Upper lobe of left lung (tissue), 6 donors: ENCODE data around the gene CDC37L1. TPM values are rescaled to one million over a fixed set of nuclear protein-coding genes. Genes with fewer than 3 reads are reported as not detected.

ENCODE experiments used
- ATAC-seq, 2 donors: fragments of 200-7000 bp; cut with Tn5 transposase; one replicate each; pipeline ENCODE4 v1.9.1; 2022; ENCODE audit warnings: mild to moderate bottlenecking in 2 of 2, moderate library complexity in 2 of 2; ENCODE audit not compliant: low FRiP score in 2 of 2
- DNase-seq, 2 donors: peaks; one replicate each; pipeline ENCODE4 v3.0.0-alpha.2; 2019 to 2020
- H3K27ac ChIP-seq, 4 donors: fragments of 200-600 bp; sonication (generic); one replicate each; pipeline ENCODE4 v1.5.1; 2016 to 2019
- H3K27me3 ChIP-seq, 4 donors: fragments of 200-600 bp; sonication (generic); one replicate each; pipeline ENCODE4 v1.5.1; 2017 to 2019
- H3K36me3 ChIP-seq, 4 donors: fragments of 200-600 bp; sonication (generic); one replicate each; pipeline ENCODE4 v1.5.1; 2016 to 2019
- H3K4me1 ChIP-seq, 4 donors: fragments of 200-600 bp; sonication (generic); one replicate each; pipeline ENCODE4 v1.5.1; 2018 to 2019
- H3K4me3 ChIP-seq, 4 donors: fragments of 200-600 bp; sonication (generic); one replicate each; pipeline ENCODE4 v1.5.1; 2017 to 2019; ENCODE audit warnings: mild to moderate bottlenecking in 2 of 4, moderate library complexity in 1 of 4
- H3K9me3 ChIP-seq, 4 donors: fragments of 200-600 bp; sonication (generic); one replicate each; pipeline ENCODE4 v1.5.1; 2018 to 2019
- EP300 ChIP-seq, 4 donors: sonication (generic); formaldehyde crosslinking; IDR thresholded peaks; one replicate each; pipeline ENCODE4 v1.5.1; 2017; ENCODE audit warnings: antibody characterized with exemption in 4 of 4, control low read depth in 2 of 4
- POLR2A ChIP-seq, 4 donors: fragments of 450-650 bp; IDR thresholded peaks; one replicate each; pipeline ENCODE4 v1.5.1; 2016 to 2017; ENCODE audit warnings: antibody characterized with exemption in 4 of 4, mild to moderate bottlenecking in 2 of 4
- POLR2AphosphoS5 ChIP-seq, 2 donors: sonication (generic); formaldehyde crosslinking; IDR thresholded peaks; one replicate each; pipeline ENCODE4 v1.5.1; 2017; ENCODE audit warnings: antibody characterized with exemption in 2 of 2
- WGBS, 2 donors: methylation state at CpG; one replicate each; pipeline ENCODE4 v1.1.5; 2017 to 2018; 5-methylcytosine and 5-hydroxymethylcytosine counted together
- total RNA-seq, 6 donors: library from RNA; depleted of rRNA in 4 of 6; stranded (reverse); fragments of >200 nt in 4 of 6; gene quantifications; one replicate each; pipeline versions ENCODE4 v1.1.0 to v1.2.1, GENCODE V29; 2016 to 2021
- TF ChIP-seq, protein P1 (sequence below), 6 experiments: fragments of 450-650 bp in 4 of 6; fragments of 200-600 bp in 2 of 6; sonication (generic) in 2 of 6; IDR thresholded peaks; one replicate each; pipeline ENCODE4 v1.5.1; 2016 to 2019; ENCODE audit warnings: antibody characterized with exemption in 6 of 6
- donor health status: DM: no; HTN: no; CAD: no; lungs with moderate emphysema.
- donor health status: DM: no; HTN: yes; CAD: no; lungs with severe emphysema.

The CDC37L1 gene
- total RNA-seq, 6 donors from 2014 or later: 8.1 to 38.8 (median 18.2) TPM

DNA sequence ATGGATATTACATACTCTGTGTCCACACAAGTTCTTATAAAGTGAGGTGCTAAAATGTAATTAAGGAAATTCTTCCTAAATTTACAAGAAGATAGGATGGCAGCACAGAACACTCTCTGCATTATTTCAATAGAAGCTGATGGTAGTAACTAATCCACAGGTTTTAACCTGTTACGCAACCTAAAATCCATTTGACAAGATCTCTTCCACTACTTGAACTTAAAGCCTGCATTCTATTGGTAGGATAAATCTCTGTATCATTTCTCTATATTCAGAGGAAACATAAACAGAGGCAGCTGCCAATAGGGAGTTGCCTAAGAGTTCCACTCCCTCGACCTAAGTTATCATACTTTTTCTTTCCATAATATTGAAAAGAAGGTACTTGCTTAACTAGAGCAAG is 21.6 kb downstream of the CDC37L1 start:
- no peak for DNase-seq
- 76 to 80% methylated on average over 2 of the region's 2 CpGs for WGBS, 2 donors
- no peak for ATAC-seq
- TF ChIP-seq EP300 (IDR thresholded peaks at IDR 0.05): no peak
- TF ChIP-seq POLR2A (IDR thresholded peaks at IDR 0.05): no peak
- TF ChIP-seq POLR2AphosphoS5 (IDR thresholded peaks at IDR 0.05): no peak
- TF ChIP-seq, protein P1, sequence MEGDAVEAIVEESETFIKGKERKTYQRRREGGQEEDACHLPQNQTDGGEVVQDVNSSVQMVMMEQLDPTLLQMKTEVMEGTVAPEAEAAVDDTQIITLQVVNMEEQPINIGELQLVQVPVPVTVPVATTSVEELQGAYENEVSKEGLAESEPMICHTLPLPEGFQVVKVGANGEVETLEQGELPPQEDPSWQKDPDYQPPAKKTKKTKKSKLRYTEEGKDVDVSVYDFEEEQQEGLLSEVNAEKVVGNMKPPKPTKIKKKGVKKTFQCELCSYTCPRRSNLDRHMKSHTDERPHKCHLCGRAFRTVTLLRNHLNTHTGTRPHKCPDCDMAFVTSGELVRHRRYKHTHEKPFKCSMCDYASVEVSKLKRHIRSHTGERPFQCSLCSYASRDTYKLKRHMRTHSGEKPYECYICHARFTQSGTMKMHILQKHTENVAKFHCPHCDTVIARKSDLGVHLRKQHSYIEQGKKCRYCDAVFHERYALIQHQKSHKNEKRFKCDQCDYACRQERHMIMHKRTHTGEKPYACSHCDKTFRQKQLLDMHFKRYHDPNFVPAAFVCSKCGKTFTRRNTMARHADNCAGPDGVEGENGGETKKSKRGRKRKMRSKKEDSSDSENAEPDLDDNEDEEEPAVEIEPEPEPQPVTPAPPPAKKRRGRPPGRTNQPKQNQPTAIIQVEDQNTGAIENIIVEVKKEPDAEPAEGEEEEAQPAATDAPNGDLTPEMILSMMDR (IDR thresholded peaks at IDR 0.05): no peak
- Histone ChIP-seq H3K4me3 (no peak overlapping the region), H3K27ac (no peak overlapping the region), H3K36me3 (peaks cover 9 to 81% (median 14%) of the 10 kb centered on the region in 4 donors), H3K4me1 (no peaks in the 10 kb centered on the region), H3K27me3 (no peaks in the 10 kb centered on the region), H3K9me3 (no peaks in the 10 kb centered on the region)

DNA sequence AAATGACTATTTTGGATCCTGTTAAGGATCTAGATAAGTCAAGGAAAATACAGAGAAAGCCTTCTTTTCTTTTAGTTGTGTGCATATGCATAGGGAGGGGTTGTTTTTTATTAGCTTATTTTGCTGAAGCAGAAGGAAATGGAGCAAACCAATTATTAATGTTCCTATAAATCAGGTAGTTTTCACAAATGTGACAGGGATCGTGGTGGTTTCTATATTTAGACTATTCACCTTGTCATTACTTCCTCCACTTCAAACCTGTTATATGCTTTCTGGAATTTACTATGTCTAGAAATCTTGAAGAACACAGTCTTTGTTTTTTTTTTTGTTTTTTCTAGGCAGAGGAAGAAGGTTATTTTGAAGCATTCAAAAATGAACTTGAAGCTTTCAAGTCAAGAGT is 22.2 kb downstream of the CDC37L1 start:
- Histone ChIP-seq H3K9me3 (no peaks in the 10 kb centered on the region), H3K4me1 (no peaks in the 10 kb centered on the region), H3K27ac (no peak overlapping the region), H3K4me3 (no peak overlapping the region), H3K27me3 (no peaks in the 10 kb centered on the region), H3K36me3 (peaks cover 9 to 85% (median 14%) of the 10 kb centered on the region in 4 donors)
- ATAC-seq (no peak), DNase-seq (no peak)
- WGBS, 2 donors: 30 to 42% methylated on average over 1 of the region's 1 CpG
- TF ChIP-seq, protein P1 (IDR thresholded peaks at IDR 0.05): no peak
- TF ChIP-seq POLR2A (IDR thresholded peaks at IDR 0.05): no peak
- TF ChIP-seq POLR2AphosphoS5 (IDR thresholded peaks at IDR 0.05): no peak
- TF ChIP-seq EP300 (IDR thresholded peaks at IDR 0.05): no peak

DNA sequence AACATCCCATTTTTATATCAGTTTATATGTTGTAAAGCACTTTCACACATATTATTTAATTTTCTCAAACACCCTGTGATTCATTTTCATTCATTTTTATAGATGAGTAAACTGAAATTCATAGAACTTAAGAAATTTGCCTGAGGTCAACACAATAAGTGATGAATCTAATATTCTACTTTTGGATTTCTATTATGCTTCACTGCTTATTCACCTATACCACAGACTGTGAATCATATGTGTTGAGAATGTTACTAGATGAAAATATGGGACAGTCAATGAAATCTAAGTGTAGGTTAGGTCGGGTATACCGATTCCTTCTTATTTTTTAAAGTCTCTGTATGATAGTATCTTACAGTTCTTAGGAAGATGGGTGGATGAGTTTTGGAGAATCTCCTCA is 24.8 kb downstream of the CDC37L1 start:
- DNase-seq: no peak
- Histone ChIP-seq H3K27me3 (no peaks in the 10 kb centered on the region), H3K9me3 (no peaks in the 10 kb centered on the region), H3K27ac (no peak overlapping the region), H3K4me3 (no peak overlapping the region), H3K36me3 (peaks cover 0 to 74% (median 2%) of the 10 kb centered on the region in 4 donors), H3K4me1 (no peaks in the 10 kb centered on the region)
- WGBS, 2 donors: 96 to 98% methylated on average over 2 of the region's 2 CpGs
- TF ChIP-seq, protein P1 (IDR thresholded peaks at IDR 0.05): no peak
- TF ChIP-seq EP300 (IDR thresholded peaks at IDR 0.05): no peak
- no peak for TF ChIP-seq POLR2AphosphoS5 (IDR thresholded peaks at IDR 0.05)
- TF ChIP-seq POLR2A (IDR thresholded peaks at IDR 0.05): no peak
- ATAC-seq: no peak

DNA sequence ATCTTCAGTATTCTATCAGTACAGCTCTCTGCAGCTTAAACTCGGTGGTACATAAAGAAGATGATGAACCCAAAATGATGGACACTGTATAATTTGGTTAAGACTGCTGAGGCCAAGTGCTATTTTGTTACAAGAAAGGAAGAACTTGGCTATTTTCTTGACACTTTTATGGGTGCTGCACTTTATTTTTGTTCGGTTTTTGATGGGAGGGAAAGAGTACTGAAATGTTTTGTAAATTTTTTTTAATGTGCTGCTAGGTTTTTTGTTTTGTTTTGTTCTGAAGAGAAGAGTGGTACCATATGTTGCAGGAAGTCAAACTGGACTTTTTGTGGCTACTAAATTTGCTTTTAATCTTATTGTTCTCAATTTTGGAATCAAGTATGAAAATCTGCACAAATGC is 26.7 kb downstream of the CDC37L1 start:
- TF ChIP-seq POLR2A (IDR thresholded peaks at IDR 0.05): no peak
- TF ChIP-seq POLR2AphosphoS5 (IDR thresholded peaks at IDR 0.05): no peak
- TF ChIP-seq, protein P1 (IDR thresholded peaks at IDR 0.05): no peak
- TF ChIP-seq EP300 (IDR thresholded peaks at IDR 0.05): no peak
- 67 to 86% methylated on average over 2 of the region's 2 CpGs for WGBS, 2 donors
- DNase-seq: no peak
- no peaks in the 10 kb centered on the region for H3K4me1 ChIP-seq
- peaks cover 0 to 67% (median 2%) of the 10 kb centered on the region in 4 donors for H3K36me3 ChIP-seq
- H3K27ac ChIP-seq: no peak overlapping the region
- H3K9me3 ChIP-seq: no peaks in the 10 kb centered on the region
- H3K27me3 ChIP-seq: no peaks in the 10 kb centered on the region
- ATAC-seq: no peak
- no peak overlapping the region for H3K4me3 ChIP-seq

DNA sequence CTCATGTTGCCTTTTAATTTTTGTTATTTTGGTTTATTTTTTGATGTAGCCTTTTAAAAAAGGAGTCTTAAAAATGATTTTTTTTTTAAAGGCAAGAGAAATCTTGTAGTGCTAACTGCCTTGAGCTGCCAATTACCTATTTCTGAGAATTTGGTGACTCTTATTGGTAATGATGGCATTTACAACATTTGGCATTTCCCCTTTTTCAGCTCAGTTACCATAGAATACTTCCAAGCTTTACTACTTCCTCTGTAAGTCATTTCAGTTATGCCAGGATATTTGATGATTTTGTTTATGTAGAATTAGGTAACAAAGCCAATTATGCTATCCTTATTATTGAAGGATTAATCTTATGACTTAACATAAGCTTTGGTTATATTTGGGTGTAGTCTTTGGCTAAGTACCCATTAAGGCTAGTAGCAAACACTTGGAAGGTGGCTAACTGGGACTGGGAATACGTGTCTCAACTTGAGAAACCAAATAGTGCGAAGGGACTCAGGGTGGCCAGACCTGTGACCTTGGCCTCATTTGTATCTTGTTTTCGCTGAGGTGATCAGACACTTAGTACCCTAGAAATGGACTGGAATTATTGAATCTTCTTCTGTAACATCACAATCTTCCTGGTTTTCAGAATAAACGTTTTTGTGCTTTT is 27.7 kb downstream of the CDC37L1 start:
- WGBS, 2 donors: 67 to 87% methylated on average over 4 of the region's 4 CpGs

More for the DNA sequence above, 27.7 kb downstream of the CDC37L1 start:
- ATAC-seq (no peak), DNase-seq (no peak)
- Histone ChIP-seq H3K4me3 (no peak overlapping the region), H3K27me3 (no peaks in the 10 kb centered on the region), H3K36me3 (peaks cover 0 to 66% (median 2%) of the 10 kb centered on the region in 4 donors), H3K4me1 (no peaks in the 10 kb centered on the region), H3K27ac (no peak overlapping the region), H3K9me3 (no peaks in the 10 kb centered on the region)
- TF ChIP-seq POLR2AphosphoS5 (IDR thresholded peaks at IDR 0.05) (no peak), EP300 (IDR thresholded peaks at IDR 0.05) (no peak), POLR2A (IDR thresholded peaks at IDR 0.05) (no peak)
- TF ChIP-seq, protein P1 (IDR thresholded peaks at IDR 0.05): no peak
